Activated CD8-positive, alpha-beta memory T cell treated with anti-CD3 and anti-CD28 coated beads for 4 hours (primary cell): Measurements from ENCODE around the gene CDHR2.
"Not testable (repeated sequence)": the region's sequence is repeated elsewhere in the genome, so short reads cannot be mapped to it uniquely, and the experiment has no call there.

Source experiments
- DNase-seq, 2 donors: peaks; one replicate each; pipeline ENCODE4 v3.0.0-alpha.2; 2020; ENCODE audit warnings: low read depth in 2 of 2

The CDHR2 gene

DNA sequence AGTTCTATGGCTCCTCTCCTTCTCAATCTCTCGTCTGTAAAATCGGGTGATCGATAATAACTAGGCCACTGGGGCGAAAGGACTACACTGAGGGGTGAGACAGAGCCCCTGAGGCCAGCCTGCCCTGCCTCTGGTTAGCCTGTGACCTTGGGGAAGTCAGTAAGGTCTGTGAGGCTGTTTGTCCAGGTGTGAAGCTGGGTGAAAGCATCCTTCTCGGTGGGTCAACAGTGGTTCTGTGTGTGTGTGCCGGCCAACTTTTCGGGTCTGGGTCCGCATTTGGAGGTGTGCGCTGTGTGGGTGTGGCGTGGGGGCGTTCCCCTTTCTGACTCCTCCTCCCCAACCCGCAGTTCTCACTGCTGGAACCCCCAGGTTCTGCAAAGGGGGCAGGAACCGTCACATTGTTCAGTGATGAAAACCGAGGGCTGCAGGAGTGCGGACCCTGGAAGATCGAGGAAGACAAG lies 7.0 kb upstream of the CDHR2 start:
- DNase-seq: no peak

DNA sequence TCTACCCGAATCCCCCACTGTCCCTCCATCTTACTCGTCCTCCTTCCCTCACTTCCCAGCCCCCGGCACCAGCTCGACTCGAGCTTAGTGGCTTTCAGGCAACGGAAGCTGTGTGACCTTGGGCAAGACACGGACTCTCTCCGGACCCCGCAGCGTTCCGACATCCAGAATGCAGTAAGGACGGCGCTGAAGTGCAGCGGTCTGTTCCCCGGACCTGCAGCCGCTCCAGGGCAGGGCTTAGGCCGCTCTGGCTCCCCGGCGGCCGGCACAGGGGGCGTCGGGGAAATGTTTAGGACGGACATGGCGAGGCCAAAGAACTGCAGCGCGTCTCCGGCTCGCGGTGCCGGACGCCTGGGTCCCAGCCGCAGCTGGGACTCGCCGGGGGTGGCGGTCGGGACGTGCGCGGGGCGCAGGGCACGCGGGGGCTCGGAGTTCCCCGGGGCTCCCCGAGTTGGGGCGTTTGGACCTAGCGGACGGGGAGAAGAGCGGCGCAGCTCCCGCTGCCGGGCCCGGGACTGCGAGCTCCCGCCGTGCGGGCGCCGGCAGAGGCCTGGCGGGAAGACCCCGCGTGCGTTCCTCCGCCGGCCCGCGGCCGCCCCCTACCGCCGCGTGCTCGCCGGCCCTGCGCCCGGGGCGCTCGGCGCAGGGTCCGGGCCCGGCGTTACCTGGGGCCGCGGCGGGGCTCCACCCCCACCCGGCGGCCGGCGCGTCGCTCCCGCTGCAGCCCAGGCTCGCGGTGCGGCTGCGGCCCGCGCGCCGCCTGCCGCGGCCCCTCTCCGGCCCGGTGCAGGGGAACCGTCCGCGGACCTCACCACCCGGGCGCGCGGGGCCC lies 6.3 kb upstream of the CDHR2 start:
- DNase-seq: no peak

- no peak for DNase-seq
Observed at GRCh38 chr5:176543428-176544182, 5.5 kb upstream of the CDHR2 start.

GRCh38 chr5:176545388-176545736 lies 3.8 kb upstream of the CDHR2 start:
- no peak for DNase-seq

DNA sequence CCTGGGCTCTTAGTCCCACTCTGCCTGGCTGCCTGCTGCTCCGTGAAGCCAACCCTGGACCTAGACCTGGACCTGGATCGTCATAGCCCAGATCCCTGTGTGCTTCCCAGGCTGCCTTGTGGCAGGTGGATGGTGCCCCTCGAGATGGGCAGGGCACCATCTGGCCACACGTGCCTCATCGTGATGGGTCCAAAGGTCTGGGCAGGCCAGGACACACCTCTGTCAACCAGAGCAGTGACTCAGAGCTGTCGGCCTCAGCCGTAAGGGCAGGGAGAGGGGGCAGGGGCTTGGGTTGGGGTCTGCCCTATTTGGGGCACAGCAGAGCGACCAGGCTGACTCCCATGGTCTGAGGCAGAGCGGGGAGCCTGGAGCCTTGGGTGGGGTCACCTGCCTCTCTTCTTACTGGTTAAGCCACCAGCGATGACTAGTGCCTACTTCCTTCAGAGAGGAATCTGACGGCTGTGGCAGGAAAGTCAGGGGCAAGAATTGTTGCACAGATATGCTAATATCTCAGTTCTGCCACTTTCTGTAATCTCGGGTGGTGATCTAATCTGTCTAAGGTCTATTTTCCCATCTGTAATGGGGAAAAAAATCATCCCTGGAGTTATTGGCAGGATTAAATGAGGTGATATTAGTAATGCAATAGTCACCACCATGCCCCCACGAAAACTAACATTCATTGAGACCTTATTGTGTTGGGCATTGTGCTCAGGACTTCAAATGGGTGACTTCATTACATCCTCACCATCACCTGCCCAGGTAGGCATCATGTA lies 3.2 kb upstream of the CDHR2 start:
- DNase-seq: no peak

DNA sequence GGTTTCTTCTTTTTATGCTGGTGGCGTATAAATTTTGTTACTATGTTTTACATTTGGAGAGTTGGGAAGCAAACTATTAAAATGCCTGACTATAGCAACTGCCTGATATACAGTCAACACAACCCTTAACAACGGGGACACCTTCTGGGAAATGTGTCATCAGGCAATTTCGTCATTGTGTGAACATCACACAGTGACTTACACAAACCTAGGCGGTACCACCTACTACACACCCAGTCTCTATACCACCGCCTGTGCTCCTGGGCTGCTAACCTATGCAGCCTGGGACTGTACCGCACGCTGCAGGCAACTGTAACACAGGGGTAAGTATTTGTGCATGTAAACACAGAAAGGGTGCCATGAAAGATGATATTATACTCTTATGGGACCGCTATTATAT lies 1.3 kb upstream of the CDHR2 start:
- DNase-seq: no peak

- DNase-seq: no peak
Observed at GRCh38 chr5:176549871-176550270, 729 bp downstream of the CDHR2 start.

DNA sequence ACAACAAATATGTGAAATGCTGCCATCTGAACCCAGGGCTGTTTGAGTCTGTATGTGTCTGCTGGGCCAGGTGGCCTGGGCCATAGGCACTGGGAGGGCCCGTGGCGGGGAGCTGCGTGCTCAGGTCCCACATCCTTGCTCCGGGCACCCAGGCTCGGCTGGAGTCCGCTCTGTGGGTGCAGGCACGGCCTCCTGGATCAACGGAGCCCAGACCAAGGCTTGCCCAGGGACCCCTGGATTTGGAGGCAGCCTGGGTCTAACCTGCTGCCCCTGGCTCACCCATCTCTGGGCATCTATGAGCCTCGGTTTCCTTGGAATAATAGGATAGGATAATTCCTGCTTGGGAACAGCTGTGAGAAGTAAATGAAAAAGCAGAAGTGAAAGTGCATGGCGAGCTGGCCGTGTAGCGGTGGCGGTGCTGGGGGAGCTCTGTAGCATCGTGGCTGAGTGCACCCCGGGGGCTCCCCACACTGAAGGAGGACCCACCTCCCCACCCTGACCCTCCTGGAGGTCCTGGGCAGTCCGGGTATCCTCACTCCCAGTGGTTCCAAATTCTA lies 1.2 kb downstream of the CDHR2 start:
- DNase-seq: no peak

- DNase-seq: not testable (repeated sequence)
Observed at GRCh38 chr5:176550937-176551336, 1.8 kb downstream of the CDHR2 start.

- DNase-seq: no peak
Observed at GRCh38 chr5:176552332-176552869, 3.3 kb downstream of the CDHR2 start.

DNA sequence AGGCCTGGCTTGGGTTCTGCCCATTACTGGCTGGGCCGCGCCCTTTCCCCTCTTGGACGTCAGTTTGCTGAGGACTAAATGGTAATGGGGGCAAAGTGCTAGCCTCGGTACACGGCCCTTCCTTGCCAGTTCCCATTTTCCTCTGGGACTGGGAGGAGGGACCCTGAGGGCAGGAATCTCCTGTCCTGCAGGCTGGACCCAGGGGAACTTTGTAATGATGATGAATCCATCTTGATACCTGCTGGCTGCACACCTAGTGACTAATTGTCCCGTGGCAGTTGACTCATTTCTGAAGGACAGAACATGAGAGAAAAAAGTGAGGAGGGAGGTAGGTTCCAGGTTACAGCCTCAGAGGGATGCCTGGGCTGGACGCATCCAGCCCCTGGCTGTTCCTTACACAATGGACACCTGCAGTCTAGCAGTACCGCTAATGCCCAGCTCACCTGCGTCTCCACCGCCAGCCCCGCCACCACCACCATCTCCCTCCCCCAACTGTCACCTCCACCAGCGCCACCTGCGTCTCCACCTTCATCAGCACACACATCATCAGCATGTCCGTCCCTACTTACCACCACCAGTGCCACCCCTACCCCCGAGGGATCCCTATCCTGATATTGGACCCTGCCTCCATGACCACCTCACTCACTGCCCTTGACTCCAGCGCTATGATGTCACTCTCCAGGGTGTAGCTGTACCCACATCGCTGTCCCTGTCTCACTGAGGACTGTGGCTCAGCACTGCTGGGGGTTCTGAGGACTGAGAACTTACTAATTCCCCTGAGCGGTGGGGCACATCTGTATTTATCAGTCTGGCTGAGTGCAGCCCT lies 4.3 kb downstream of the CDHR2 start:
- DNase-seq: no peak

DNA sequence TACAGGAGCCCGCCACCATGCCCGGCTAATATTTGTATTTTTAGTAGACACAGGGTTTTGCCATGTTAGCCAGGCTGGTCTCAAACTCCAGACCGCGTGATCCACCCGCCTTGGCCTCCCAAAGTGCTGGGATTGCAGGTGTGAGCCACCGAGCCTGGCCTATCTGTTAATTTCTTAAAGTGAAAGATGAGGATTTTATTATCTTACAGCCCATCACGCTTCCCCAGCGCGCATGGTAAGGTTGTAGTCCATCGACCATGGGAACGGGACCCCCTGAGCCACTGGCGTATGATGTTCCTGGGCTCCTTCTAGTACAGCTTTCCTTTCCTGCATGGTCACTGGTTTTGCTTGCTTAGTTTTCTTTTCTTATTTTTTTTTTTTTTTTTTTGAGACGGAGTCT lies 8.7 kb downstream of the CDHR2 start:
- DNase-seq: no peak

GRCh38 chr5:176559683-176560082 lies 10.5 kb downstream of the CDHR2 start:
- DNase-seq: no peak

DNA sequence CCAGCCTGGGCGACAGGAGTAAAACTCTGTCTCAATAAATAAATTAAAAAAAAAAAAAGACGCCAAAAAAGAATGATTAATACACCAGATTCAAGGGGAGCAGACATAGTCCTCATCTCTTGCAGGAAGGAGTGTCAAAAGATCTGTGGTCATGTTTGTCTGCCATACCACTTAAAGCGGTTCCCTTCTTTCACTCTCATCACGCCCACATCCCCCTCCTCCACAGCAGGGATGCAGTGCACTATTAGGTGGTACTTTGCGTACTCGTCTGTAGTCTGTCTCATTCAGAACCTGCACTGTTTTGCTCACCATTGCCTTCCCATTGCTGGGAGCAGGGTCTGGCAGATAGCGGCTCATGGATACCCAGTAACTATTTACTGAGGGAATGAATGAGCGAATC lies 11.2 kb downstream of the CDHR2 start:
- DNase-seq: no peak

DNA sequence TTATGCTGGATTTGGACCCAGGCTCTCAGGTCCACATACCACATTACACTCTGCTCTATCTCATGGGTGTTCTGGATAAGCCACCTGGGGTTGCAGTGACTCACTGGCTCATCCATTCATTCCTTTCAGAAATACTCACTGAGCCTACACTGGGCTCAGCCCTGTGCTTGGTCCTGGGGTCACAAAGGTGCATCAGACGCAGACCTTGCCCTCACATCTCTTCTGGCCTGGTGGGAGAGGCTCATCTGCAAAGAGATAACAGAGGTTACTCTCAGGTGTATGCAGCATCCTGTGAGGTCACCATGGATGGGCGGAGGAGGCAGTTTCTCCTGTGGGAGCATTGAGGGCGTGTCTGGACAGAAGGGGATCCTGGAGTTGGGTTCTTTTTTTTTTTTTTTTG lies 12.1 kb downstream of the CDHR2 start:
- DNase-seq: no peak

- DNase-seq: no peak
Observed at GRCh38 chr5:176562189-176562588, 13.0 kb downstream of the CDHR2 start.

DNA sequence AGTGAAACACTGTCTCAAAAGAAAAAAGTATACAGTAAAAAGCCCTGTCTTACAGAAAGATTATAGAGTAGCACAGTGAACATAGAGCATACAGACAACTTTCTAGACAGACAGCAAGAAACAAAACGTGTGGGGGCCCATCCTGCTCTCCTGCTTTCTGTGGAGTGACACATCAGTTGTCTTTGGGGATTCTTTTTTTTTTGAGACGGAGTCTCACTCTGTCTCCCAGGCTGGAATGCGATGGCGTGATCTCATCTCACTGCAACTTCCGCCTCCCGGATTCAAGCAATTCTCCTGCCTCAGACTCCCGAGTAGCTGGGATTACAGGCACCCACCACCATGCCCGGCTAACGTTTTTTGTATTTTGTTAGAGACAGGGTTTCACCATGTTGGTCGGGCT lies 14.9 kb downstream of the CDHR2 start:
- DNase-seq: no peak

GRCh38 chr5:176565760-176566288 lies 16.7 kb downstream of the CDHR2 start:
- DNase-seq: no peak

- DNase-seq: no peak
Observed at GRCh38 chr5:176568657-176569056, 19.5 kb downstream of the CDHR2 start.

- no peak for DNase-seq
Observed at GRCh38 chr5:176570044-176570443, 20.9 kb downstream of the CDHR2 start.
